Measurements from ENCODE around the gene PLCB1.

The PLCB1 gene

GRCh38 chr20:8656335-8656734 lies 524.3 kb downstream of the PLCB1 start:
- DNase-seq (ENCODE audit: insufficient read length) = no peak
- TF ChIP-seq POLR2A (IDR thresholded peaks at IDR 0.05; ENCODE audit: low read depth, low read length) (no peak), POLR2AphosphoS5 (IDR thresholded peaks at IDR 0.05; ENCODE audit: low read depth, low read length) (no peak), TAF1 (IDR thresholded peaks at IDR 0.05; ENCODE audit: borderline replicate concordance, low read depth, low read length) (no peak)
- FAIRE-seq = no peak

GRCh38 chr20:8657664-8658063 lies 525.6 kb downstream of the PLCB1 start:
- no peak for FAIRE-seq
- no peak for DNase-seq (ENCODE audit: insufficient read length)
- TF ChIP-seq TAF1 (IDR thresholded peaks at IDR 0.05; ENCODE audit: borderline replicate concordance, low read depth, low read length) (no peak), POLR2A (IDR thresholded peaks at IDR 0.05; ENCODE audit: low read depth, low read length) (no peak)

- FAIRE-seq = no peak
- DNase-seq (ENCODE audit: insufficient read length) = no peak
- no peak for TF ChIP-seq POLR2AphosphoS5 (IDR thresholded peaks at IDR 0.05; ENCODE audit: low read depth, low read length)
- TF ChIP-seq TAF1 (IDR thresholded peaks at IDR 0.05; ENCODE audit: borderline replicate concordance, low read depth, low read length) = no peak
- no peak for TF ChIP-seq POLR2A (IDR thresholded peaks at IDR 0.05; ENCODE audit: low read depth, low read length)
These were observed 526.0 kb downstream of the PLCB1 start for GRCh38 chr20:8658103-8658502.

- no peak for DNase-seq (ENCODE audit: insufficient read length)
- no peak for TF ChIP-seq POLR2A (IDR thresholded peaks at IDR 0.05; ENCODE audit: low read depth, low read length)
- FAIRE-seq = no peak
These were observed 529.3 kb downstream of the PLCB1 start for GRCh38 chr20:8661229-8661952.

- FAIRE-seq (no peak), DNase-seq (ENCODE audit: insufficient read length) (no peak)
These were observed 530.4 kb downstream of the PLCB1 start for GRCh38 chr20:8662433-8662954.

GRCh38 chr20:8663424-8663823 lies 531.4 kb downstream of the PLCB1 start:
- no peak for FAIRE-seq
- no peak for DNase-seq (ENCODE audit: insufficient read length)
- TF ChIP-seq POLR2AphosphoS5 (IDR thresholded peaks at IDR 0.05; ENCODE audit: low read depth, low read length) (no peak), POLR2A (IDR thresholded peaks at IDR 0.05; ENCODE audit: low read depth, low read length) (no peak), TAF1 (IDR thresholded peaks at IDR 0.05; ENCODE audit: borderline replicate concordance, low read depth, low read length) (no peak)

More at GRCh38 chr20:8662433-8662954, 530.4 kb downstream of the PLCB1 start:
- TF ChIP-seq TAF1 (IDR thresholded peaks at IDR 0.05; ENCODE audit: borderline replicate concordance, low read depth, low read length) = no peak
- TF ChIP-seq POLR2AphosphoS5 (IDR thresholded peaks at IDR 0.05; ENCODE audit: low read depth, low read length) = no peak
- no peak for TF ChIP-seq POLR2A (IDR thresholded peaks at IDR 0.05; ENCODE audit: low read depth, low read length)

- no peak for FAIRE-seq
- DNase-seq (ENCODE audit: insufficient read length) = no peak
- TF ChIP-seq TAF1 (IDR thresholded peaks at IDR 0.05; ENCODE audit: borderline replicate concordance, low read depth, low read length) (no peak), POLR2AphosphoS5 (IDR thresholded peaks at IDR 0.05; ENCODE audit: low read depth, low read length) (no peak), POLR2A (IDR thresholded peaks at IDR 0.05; ENCODE audit: low read depth, low read length) (no peak)
These were observed 532.7 kb downstream of the PLCB1 start for GRCh38 chr20:8664778-8665177.

GRCh38 chr20:8667306-8667705 lies 535.2 kb downstream of the PLCB1 start:
- no peak for DNase-seq (ENCODE audit: insufficient read length)
- no peak for FAIRE-seq
- TF ChIP-seq POLR2AphosphoS5 (IDR thresholded peaks at IDR 0.05; ENCODE audit: low read depth, low read length) (no peak), POLR2A (IDR thresholded peaks at IDR 0.05; ENCODE audit: low read depth, low read length) (no peak)

- FAIRE-seq = no peak
- DNase-seq (ENCODE audit: insufficient read length) = no peak
- TF ChIP-seq POLR2AphosphoS5 (IDR thresholded peaks at IDR 0.05; ENCODE audit: low read depth, low read length) (no peak), POLR2A (IDR thresholded peaks at IDR 0.05; ENCODE audit: low read depth, low read length) (no peak), TAF1 (IDR thresholded peaks at IDR 0.05; ENCODE audit: borderline replicate concordance, low read depth, low read length) (no peak)
These were observed 538.3 kb downstream of the PLCB1 start for GRCh38 chr20:8670207-8670892.

- no peak for FAIRE-seq
- no peak for DNase-seq (ENCODE audit: insufficient read length)
- no peak for TF ChIP-seq POLR2A (IDR thresholded peaks at IDR 0.05; ENCODE audit: low read depth, low read length)
- TF ChIP-seq TAF1 (IDR thresholded peaks at IDR 0.05; ENCODE audit: borderline replicate concordance, low read depth, low read length) = no peak
- TF ChIP-seq POLR2AphosphoS5 (IDR thresholded peaks at IDR 0.05; ENCODE audit: low read depth, low read length) = no peak
These were observed 538.8 kb downstream of the PLCB1 start for GRCh38 chr20:8670893-8671215.

GRCh38 chr20:8671370-8671961 lies 539.4 kb downstream of the PLCB1 start:
- DNase-seq (ENCODE audit: insufficient read length) = no peak
- no peak for TF ChIP-seq TAF1 (IDR thresholded peaks at IDR 0.05; ENCODE audit: borderline replicate concordance, low read depth, low read length)
- no peak for TF ChIP-seq POLR2AphosphoS5 (IDR thresholded peaks at IDR 0.05; ENCODE audit: low read depth, low read length)
- TF ChIP-seq POLR2A (IDR thresholded peaks at IDR 0.05; ENCODE audit: low read depth, low read length) = no peak
- FAIRE-seq = no peak

- DNase-seq (ENCODE audit: insufficient read length) = no peak
- TF ChIP-seq POLR2AphosphoS5 (IDR thresholded peaks at IDR 0.05; ENCODE audit: low read depth, low read length) = no peak
- no peak for TF ChIP-seq TAF1 (IDR thresholded peaks at IDR 0.05; ENCODE audit: borderline replicate concordance, low read depth, low read length)
- no peak for TF ChIP-seq POLR2A (IDR thresholded peaks at IDR 0.05; ENCODE audit: low read depth, low read length)
- FAIRE-seq = no peak
These were observed 541.0 kb downstream of the PLCB1 start for GRCh38 chr20:8673116-8673515.
